Activated naive CD8-positive, alpha-beta T cell treated with anti-CD3 and anti-CD28 coated beads, Interleukin-2, amount 10 ng/mL, durations not matched to agents 7 days and 5 days (primary cell): ENCODE measurements around the gene ADIPOQ. TPM values are rescaled to one million over a fixed set of nuclear protein-coding genes. Genes with fewer than 3 reads are reported as not detected.
"Not testable (repeated sequence)": the region's sequence is repeated elsewhere in the genome, so short reads cannot be mapped to it uniquely, and the experiment has no call there.

Experiments
- ATAC-seq: fragments of 150-1000 bp; cut with Tn5 transposase; one replicate; pipeline ENCODE4 v1.10.0; 2021; ENCODE audit warnings: low read depth, moderate library complexity
- POLR2A ChIA-PET: fragments of 350-600 bp; sonication (Branson Sonifier 250); formaldehyde crosslinking; loops from one replicate; lab custom pipeline; 2021; ENCODE audit warnings: antibody characterized with exemption; lab: Charles Lee
- DNase-seq: peaks from one replicate; pipeline ENCODE4 v3.0.0; 2021
- H3K27ac Mint-ChIP-seq: one replicate; pipeline ENCODE4 v1.8.0; 2022; ENCODE audit warnings: mild to moderate bottlenecking, mixed read lengths
- H3K27me3 Mint-ChIP-seq: one replicate; pipeline ENCODE4 v1.8.0; 2022; ENCODE audit warnings: mild to moderate bottlenecking, moderate library complexity, mixed read lengths
- H3K36me3 Mint-ChIP-seq: one replicate; pipeline ENCODE4 v1.8.0; 2021; ENCODE audit warnings: mild to moderate bottlenecking, mixed read lengths
- H3K4me1 Mint-ChIP-seq: one replicate; pipeline ENCODE4 v1.8.0; 2021; ENCODE audit warnings: mixed read lengths
- H3K4me3 Mint-ChIP-seq: one replicate; pipeline ENCODE4 v1.8.0; 2022; ENCODE audit warnings: mild to moderate bottlenecking, moderate library complexity, mixed read lengths
- H3K9me3 Mint-ChIP-seq: one replicate; pipeline ENCODE4 v1.8.0; 2021; ENCODE audit warnings: mixed read lengths
- total RNA-seq, 2 experiments: library from RNA; stranded (reverse); gene quantifications; one replicate each; pipeline ENCODE4 v1.2.3, GENCODE V29; 2021

Gene ADIPOQ
- total RNA-seq, 2 experiments from 2014 or later, result not detected

DNA sequence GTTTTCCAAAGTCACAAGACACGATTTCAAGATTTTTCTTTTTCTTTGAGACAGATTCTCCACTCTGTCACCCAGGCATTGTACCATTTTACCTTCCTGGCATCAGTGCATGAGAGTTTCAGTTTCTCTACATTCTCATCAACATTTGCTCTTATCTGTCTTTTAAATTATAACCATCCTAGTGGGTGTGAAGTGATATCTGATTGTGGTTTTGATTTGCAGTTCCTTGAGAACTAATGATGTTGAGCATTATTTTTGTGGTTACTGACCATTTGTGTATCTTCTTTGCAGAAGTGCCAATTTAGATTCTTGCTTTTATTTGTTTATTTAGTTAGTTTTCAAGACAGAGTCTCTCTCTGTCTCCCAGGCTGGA lies 41.2 kb downstream of the ADIPOQ start:
- no peak overlapping the region for H3K27ac Mint-ChIP-seq
- H3K36me3 Mint-ChIP-seq, result no peaks in the 10 kb centered on the region
- DNase-seq, result no peak
- no peak overlapping the region for H3K4me3 Mint-ChIP-seq
- H3K4me1 Mint-ChIP-seq, result peaks cover 29% of the 10 kb centered on the region
- peaks cover 1% of the 10 kb centered on the region for H3K9me3 Mint-ChIP-seq
- no peak for ATAC-seq
- POLR2A ChIA-PET, result no interaction called here
- H3K27me3 Mint-ChIP-seq, result no peaks in the 10 kb centered on the region

DNA sequence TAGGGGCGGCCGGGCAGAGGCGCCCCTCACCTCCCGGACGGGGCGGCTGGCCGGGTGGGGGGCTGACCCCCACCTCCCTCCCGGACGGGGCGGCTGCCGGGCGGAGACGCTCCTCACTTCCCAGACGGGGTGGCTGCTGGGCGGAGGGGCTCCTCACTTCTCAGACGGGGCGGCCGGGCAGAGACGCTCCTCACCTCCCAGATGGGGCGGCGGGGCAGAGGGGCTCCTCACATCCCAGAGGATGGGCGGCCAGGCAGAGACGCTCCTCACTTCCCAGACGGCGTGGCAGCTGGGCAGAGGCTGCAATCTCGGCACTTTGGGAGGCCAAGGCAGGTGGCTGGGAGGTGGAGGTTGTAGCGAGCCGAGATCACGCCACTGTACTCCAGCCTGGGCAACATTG lies 42.4 kb downstream of the ADIPOQ start:
- POLR2A ChIA-PET, H3K9me3 Mint-ChIP-seq, DNase-seq, H3K4me3 Mint-ChIP-seq, H3K27me3 Mint-ChIP-seq, ATAC-seq, H3K36me3 Mint-ChIP-seq, H3K27ac Mint-ChIP-seq: not testable (repeated sequence)
- peaks cover 28% of the 10 kb centered on the region for H3K4me1 Mint-ChIP-seq

- Mint-ChIP-seq H3K27ac (no peak overlapping the region), H3K4me3 (no peak overlapping the region), H3K36me3 (no peaks in the 10 kb centered on the region), H3K27me3 (peaks cover 9% of the 10 kb centered on the region), H3K4me1 (peaks cover 20% of the 10 kb centered on the region), H3K9me3 (no peaks in the 10 kb centered on the region)
- POLR2A ChIA-PET, result no interaction called here
- no peak for DNase-seq
- ATAC-seq, result no peak
These were observed 43.9 kb downstream of the ADIPOQ start for GRCh38 chr3:186886202-186886981.

DNA sequence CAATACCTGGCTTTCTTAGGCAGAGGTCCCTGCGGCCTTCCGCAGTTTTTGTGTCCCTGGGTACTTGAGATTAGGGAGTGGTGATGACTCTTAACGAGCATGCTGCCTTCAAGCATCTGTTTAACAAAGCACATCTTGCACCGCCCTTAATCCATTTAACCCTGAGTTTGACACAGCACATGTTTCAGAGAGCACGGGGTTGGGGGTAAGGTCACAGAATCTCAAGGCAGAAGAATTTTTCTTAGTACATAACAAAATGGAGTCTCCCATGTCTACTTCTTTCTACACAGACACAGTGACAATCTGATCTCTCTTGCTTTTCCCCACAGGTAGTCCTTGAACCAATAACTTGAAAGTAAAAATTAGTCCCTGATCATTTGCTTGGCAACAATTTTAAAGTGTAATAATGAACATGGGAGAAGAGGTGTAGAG lies 45.0 kb downstream of the ADIPOQ start:
- H3K9me3 Mint-ChIP-seq, H3K36me3 Mint-ChIP-seq, H3K27ac Mint-ChIP-seq, POLR2A ChIA-PET, DNase-seq, H3K27me3 Mint-ChIP-seq, H3K4me3 Mint-ChIP-seq, ATAC-seq: not testable (repeated sequence)
- H3K4me1 Mint-ChIP-seq, result peaks cover 13% of the 10 kb centered on the region

DNA sequence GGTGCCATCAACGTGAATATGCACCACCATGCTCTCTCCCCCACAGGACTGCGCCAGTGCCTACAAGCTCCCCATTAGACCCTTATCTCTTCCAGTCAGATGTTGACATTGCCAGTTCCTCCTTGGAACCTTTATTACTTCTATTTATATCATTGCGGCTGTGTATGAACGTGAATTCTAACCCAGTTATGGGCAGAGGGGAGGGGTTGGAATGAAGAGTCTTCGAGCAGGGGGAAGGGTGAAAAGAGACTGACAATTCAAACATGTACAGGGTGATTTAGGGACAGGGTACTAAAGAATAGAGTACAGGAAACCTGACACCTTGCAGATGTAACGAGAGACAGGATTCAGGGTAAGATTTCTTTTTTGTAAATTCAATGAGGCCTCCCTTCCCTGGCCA lies 46.1 kb downstream of the ADIPOQ start:
- Mint-ChIP-seq H3K4me1 (peaks cover 3% of the 10 kb centered on the region), H3K27ac (no peak overlapping the region)
- POLR2A ChIA-PET, result no interaction called here

GRCh38 chr3:186889698-186890097 lies 47.2 kb downstream of the ADIPOQ start:
- H3K27ac Mint-ChIP-seq, H3K4me1 Mint-ChIP-seq, POLR2A ChIA-PET, DNase-seq, H3K36me3 Mint-ChIP-seq, ATAC-seq, H3K4me3 Mint-ChIP-seq, H3K9me3 Mint-ChIP-seq, H3K27me3 Mint-ChIP-seq: not testable (repeated sequence)

More for the DNA sequence above, 46.1 kb downstream of the ADIPOQ start:
- Mint-ChIP-seq H3K9me3 (no peaks in the 10 kb centered on the region), H3K4me3 (no peak overlapping the region), H3K36me3 (no peaks in the 10 kb centered on the region), H3K27me3 (peaks cover 9% of the 10 kb centered on the region)
- DNase-seq, result no peak
- ATAC-seq, result no peak

GRCh38 chr3:186890911-186891310 lies 48.4 kb downstream of the ADIPOQ start:
- H3K4me3 Mint-ChIP-seq, result no peak overlapping the region
- H3K27me3 Mint-ChIP-seq, result peaks cover 9% of the 10 kb centered on the region
- H3K4me1 Mint-ChIP-seq, result no peaks in the 10 kb centered on the region
- no peak overlapping the region for H3K27ac Mint-ChIP-seq
- POLR2A ChIA-PET, result no interaction called here
- no peak for DNase-seq
- no peak for ATAC-seq
- H3K9me3 Mint-ChIP-seq, result no peaks in the 10 kb centered on the region
- no peaks in the 10 kb centered on the region for H3K36me3 Mint-ChIP-seq

DNA sequence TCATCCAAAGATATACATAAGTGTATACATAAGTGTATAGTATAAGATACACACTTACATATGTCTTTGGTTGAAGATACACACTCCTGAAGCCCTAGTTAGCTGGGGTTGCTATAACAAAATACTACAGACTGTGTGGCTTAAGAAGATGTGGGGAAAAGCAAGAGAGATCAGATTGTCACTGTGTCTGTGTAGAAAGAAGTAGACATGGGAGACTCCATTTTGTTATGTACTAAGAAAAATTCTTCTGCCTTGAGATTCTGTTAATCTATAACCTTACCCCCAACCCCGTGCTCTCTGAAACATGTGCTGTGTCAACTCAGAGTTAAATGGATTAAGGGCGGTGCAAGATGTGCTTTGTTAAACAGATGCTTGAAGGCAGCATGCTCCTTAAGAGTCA lies 50.6 kb downstream of the ADIPOQ start:
- POLR2A ChIA-PET, H3K36me3 Mint-ChIP-seq, DNase-seq, H3K4me1 Mint-ChIP-seq, H3K4me3 Mint-ChIP-seq, H3K27me3 Mint-ChIP-seq, H3K9me3 Mint-ChIP-seq, ATAC-seq, H3K27ac Mint-ChIP-seq: not testable (repeated sequence)

- ATAC-seq (no peak), DNase-seq (no peak)
- H3K4me1 Mint-ChIP-seq, result peaks cover 6% of the 10 kb centered on the region
- POLR2A ChIA-PET, result no interaction called here
- peaks cover 3% of the 10 kb centered on the region for H3K27me3 Mint-ChIP-seq
- H3K9me3 Mint-ChIP-seq, result no peaks in the 10 kb centered on the region
- no peak overlapping the region for H3K4me3 Mint-ChIP-seq
- H3K27ac Mint-ChIP-seq, result no peak overlapping the region
- H3K36me3 Mint-ChIP-seq, result peaks cover 5% of the 10 kb centered on the region
These were observed 52.9 kb downstream of the ADIPOQ start for GRCh38 chr3:186895406-186895805.

DNA sequence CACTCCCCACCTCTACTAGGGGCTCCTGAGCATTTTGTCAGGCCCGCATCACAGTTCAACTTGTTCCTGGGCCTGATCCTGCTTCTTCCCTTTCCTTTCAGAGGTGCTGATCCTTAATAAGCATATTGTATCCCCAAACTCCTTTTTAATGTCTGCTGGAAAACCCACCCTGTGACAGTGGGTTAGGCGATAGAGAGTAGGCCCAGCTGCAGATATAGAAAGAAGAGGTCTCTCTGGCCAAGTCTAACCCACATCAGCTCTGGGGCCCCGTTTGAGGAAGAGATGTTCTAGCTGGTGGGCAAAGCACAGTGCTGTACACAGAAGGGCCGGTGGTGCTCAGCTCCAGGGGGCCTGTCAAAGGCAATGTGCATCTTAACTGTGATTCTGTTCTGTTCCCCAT lies 53.5 kb downstream of the ADIPOQ start:
- Mint-ChIP-seq H3K27me3 (no peaks in the 10 kb centered on the region), H3K4me3 (no peak overlapping the region), H3K36me3 (peaks cover 5% of the 10 kb centered on the region), H3K27ac (no peak overlapping the region), H3K9me3 (no peaks in the 10 kb centered on the region), H3K4me1 (peaks cover 10% of the 10 kb centered on the region)
- ATAC-seq (no peak), DNase-seq (no peak)
- POLR2A ChIA-PET, result no interaction called here

DNA sequence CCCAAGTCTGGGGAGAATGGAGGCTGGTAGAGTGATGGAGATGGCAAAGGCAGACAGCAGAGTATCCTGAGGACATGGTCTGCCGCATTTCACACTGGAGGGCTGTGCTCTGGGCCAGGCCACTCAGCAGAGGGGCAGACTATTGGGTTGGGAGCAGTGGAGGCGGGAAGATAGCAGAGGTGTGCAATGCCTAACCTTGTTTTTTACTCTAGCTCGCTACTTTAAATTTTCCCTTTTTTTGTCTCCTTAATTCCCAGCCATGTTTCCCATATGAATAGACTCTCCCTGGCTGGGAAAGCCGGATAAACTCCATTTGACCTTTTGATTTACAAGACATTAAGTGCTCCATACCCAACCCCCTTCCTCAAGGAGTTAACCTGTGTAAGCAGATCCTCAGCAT lies 54.4 kb downstream of the ADIPOQ start:
- Mint-ChIP-seq H3K27me3 (no peaks in the 10 kb centered on the region), H3K27ac (no peak overlapping the region), H3K9me3 (no peaks in the 10 kb centered on the region), H3K4me1 (peaks cover 15% of the 10 kb centered on the region), H3K4me3 (no peak overlapping the region), H3K36me3 (peaks cover 5% of the 10 kb centered on the region)
- DNase-seq (no peak), ATAC-seq (no peak)
- POLR2A ChIA-PET, result no interaction called here

DNA sequence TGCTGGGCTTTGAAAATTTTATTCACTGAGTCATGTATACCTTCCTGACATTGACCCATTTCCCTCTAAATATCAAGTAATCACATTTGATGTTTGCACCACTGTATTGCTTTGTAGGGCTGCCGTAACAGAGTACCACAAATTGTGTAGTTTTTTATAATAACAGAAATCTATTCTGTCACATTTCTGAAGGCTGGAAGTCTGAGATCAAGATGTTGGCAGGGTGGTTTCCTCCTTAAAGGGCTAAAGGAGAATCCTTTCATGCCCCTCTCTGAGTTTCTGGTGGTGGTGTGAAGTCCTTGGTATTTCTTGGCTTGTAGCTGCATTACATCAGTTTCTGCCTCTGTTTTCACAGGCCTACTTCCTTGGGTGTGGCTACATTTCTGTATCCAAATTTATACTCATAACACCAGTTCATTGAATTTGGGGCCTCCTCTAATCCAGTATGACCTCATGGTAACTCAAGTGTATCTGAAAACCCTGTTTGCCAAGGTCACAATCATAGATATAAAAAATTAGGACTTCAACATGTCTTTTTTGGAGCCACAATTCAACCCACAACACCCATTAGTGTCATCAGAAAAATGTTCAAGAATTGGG lies 58.7 kb downstream of the ADIPOQ start:
- peak overlapping the region; percentile 60 for H3K27ac Mint-ChIP-seq
- peaks cover 14% of the 10 kb centered on the region for H3K4me1 Mint-ChIP-seq
- H3K9me3 Mint-ChIP-seq, result peaks cover 27% of the 10 kb centered on the region
- DNase-seq (no peak), ATAC-seq (peak; percentile 77)
- H3K27me3 Mint-ChIP-seq, result no peaks in the 10 kb centered on the region
- peaks cover 38% of the 10 kb centered on the region for H3K36me3 Mint-ChIP-seq
- POLR2A ChIA-PET, result interaction anchor here (1.0 kb wide), 1 partner anchor 21 kb away, joined by 3 read pairs; no protein-coding TSS in a partner anchor
- H3K4me3 Mint-ChIP-seq, result no peak overlapping the region

- Mint-ChIP-seq H3K27me3 (peaks cover under 1% of the 10 kb centered on the region), H3K36me3 (peaks cover 44% of the 10 kb centered on the region), H3K9me3 (peaks cover 35% of the 10 kb centered on the region), H3K4me3 (no peak overlapping the region), H3K27ac (no peak overlapping the region), H3K4me1 (peaks cover 12% of the 10 kb centered on the region)
- ATAC-seq, result no peak
- POLR2A ChIA-PET, result no interaction called here
- DNase-seq, result no peak
These were observed 59.6 kb downstream of the ADIPOQ start for GRCh38 chr3:186902154-186902553.

- H3K27me3 Mint-ChIP-seq, result peaks cover 2% of the 10 kb centered on the region
- POLR2A ChIA-PET, result no interaction called here
- H3K27ac Mint-ChIP-seq, result peak overlapping the region; percentile 6
- peaks cover 49% of the 10 kb centered on the region for H3K36me3 Mint-ChIP-seq
- peaks cover 40% of the 10 kb centered on the region for H3K9me3 Mint-ChIP-seq
- DNase-seq, result no peak
- no peak overlapping the region for H3K4me3 Mint-ChIP-seq
- peaks cover 14% of the 10 kb centered on the region for H3K4me1 Mint-ChIP-seq
- ATAC-seq, result no peak
These were observed 60.2 kb downstream of the ADIPOQ start for GRCh38 chr3:186902713-186903112.
